ENCODE results near the gene IQSEC3. TPM values are rescaled to one million over a fixed set of nuclear protein-coding genes. Genes with fewer than 3 reads are reported as not detected.

IQSEC3 gene
- total RNA-seq, 1 experiment from 2014 or later: 0.55 TPM

DNA sequence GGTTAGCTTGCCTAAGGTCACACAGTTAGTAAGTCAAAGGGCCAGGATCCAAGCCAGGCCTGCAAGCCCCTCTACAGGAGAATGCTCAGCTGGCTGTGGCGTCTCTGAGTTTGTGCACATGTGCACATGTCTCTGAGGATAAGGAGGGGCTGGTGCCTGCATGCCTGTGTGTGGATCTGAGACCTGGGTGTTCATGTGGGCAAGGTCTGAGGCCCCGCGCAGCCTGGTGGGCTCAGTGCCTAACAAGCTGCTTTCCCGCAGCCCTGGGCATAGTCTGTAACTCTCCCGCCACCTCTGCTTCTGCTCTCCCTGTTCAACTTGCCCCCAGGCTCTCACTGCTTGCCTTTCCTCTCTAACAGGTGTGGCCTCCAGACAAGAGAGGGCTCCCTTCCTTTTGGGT lies 151.7 kb downstream of the IQSEC3 start:
- Histone ChIP-seq H3K23ac (ENCODE audit: insufficient read length, low read depth, low read length) (no peak overlapping the region), H4K20me1 (ENCODE audit: control insufficient read depth, insufficient read depth, insufficient read length) (no peaks in the 10 kb centered on the region), H2BK120ac (ENCODE audit: low read depth, low read length, poor library complexity, severe bottlenecking) (no peak overlapping the region), H3K9me3 (ENCODE audit: control insufficient read depth, low read depth, low read length) (no peaks in the 10 kb centered on the region), H3K27me3 (ENCODE audit: insufficient read depth, low read length) (no peaks in the 10 kb centered on the region), H3K4ac (ENCODE audit: low read depth, low read length) (no peak overlapping the region), H4K5ac (ENCODE audit: insufficient read length, low read depth, low read length) (no peak overlapping the region), H2BK5ac (ENCODE audit: insufficient read length, low read length) (no peak overlapping the region), H3K4me2 (ENCODE audit: insufficient read depth, insufficient read length, low read length) (no peak overlapping the region), H4K8ac (replicated peaks; ENCODE audit: insufficient read length, low read depth, low read length) (no peak overlapping the region), H2BK20ac (ENCODE audit: low read depth, low read length, poor library complexity, severe bottlenecking) (no peak overlapping the region), H3K56ac (ENCODE audit: insufficient read length, low read depth, low read length) (no peak overlapping the region), H4K91ac (ENCODE audit: insufficient read length, low read depth, low read length) (no peak overlapping the region), H3T11ph (ENCODE audit: low read length) (no peak overlapping the region), H3K18ac (ENCODE audit: insufficient read length, low read depth, low read length) (no peak overlapping the region), H2BK12ac (ENCODE audit: insufficient read length, low read depth, low read length) (no peak overlapping the region), H3K79me2 (ENCODE audit: insufficient read depth, low read length) (no peaks in the 10 kb centered on the region), H2AK5ac (ENCODE audit: insufficient read length, low read length) (no peak overlapping the region), H2AFZ (ENCODE audit: low read length) (no peak overlapping the region), H3K27ac (ENCODE audit: insufficient read length, low read depth, low read length) (no peak overlapping the region), H2BK15ac (ENCODE audit: low read depth, low read length) (no peak overlapping the region), H3K79me1 (ENCODE audit: insufficient read depth, low read depth, low read length, poor library complexity, severe bottlenecking) (no peaks in the 10 kb centered on the region), H3K4me1 (ENCODE audit: insufficient read depth, low read length) (0 out of 2 replicates have a peak, but pooled peaks cover 4% of the 10 kb centered on the region), H3K9ac (ENCODE audit: extremely low read depth, insufficient read length, low read length) (no peak overlapping the region), H3K23me2 (ENCODE audit: insufficient read length, low read depth, low read length, poor library complexity, severe bottlenecking) (peaks cover 3% of the 10 kb centered on the region), H3K14ac (ENCODE audit: insufficient read depth, low read length) (no peak overlapping the region)
- H3K27ac Mint-ChIP-seq: no peak overlapping the region
- TF ChIP-seq, protein P1, sequence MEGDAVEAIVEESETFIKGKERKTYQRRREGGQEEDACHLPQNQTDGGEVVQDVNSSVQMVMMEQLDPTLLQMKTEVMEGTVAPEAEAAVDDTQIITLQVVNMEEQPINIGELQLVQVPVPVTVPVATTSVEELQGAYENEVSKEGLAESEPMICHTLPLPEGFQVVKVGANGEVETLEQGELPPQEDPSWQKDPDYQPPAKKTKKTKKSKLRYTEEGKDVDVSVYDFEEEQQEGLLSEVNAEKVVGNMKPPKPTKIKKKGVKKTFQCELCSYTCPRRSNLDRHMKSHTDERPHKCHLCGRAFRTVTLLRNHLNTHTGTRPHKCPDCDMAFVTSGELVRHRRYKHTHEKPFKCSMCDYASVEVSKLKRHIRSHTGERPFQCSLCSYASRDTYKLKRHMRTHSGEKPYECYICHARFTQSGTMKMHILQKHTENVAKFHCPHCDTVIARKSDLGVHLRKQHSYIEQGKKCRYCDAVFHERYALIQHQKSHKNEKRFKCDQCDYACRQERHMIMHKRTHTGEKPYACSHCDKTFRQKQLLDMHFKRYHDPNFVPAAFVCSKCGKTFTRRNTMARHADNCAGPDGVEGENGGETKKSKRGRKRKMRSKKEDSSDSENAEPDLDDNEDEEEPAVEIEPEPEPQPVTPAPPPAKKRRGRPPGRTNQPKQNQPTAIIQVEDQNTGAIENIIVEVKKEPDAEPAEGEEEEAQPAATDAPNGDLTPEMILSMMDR (conservative IDR thresholded peaks at IDR 0.05): no peak
- DNase-seq: no peak
- H3K9me3 Mint-ChIP-seq: no peaks in the 10 kb centered on the region; a peak in 1 of 5 replicates
- H3K4me1 Mint-ChIP-seq: peaks cover 12 to 23% of the 10 kb centered on the region in 2 experiments
- no peak overlapping the region for H3K4me3 Mint-ChIP-seq
- no CpG with 5 or more reads among the region's 5 CpGs for WGBS (ENCODE audit: extremely low coverage, insufficient read length, low lambda C conversion rate)
- no peaks in the 10 kb centered on the region for H3K36me3 Mint-ChIP-seq (ENCODE audit: insufficient read depth in 1 of 3, low read depth in 3 of 3)
- peaks cover 53% of the 10 kb centered on the region for H3K27me3 Mint-ChIP-seq (ENCODE audit: low read depth)

All from H9 (cell line).